PFSK-1 (cell line): ENCODE measurements around the gene RBBP8NL.

Experiments used
- FOXP2 ChIP-seq: optimal IDR thresholded peaks from 2 replicates; pipeline ENCODE3; 2011; ENCODE audit warnings: borderline replicate concordance, control low read depth, inconsistent platforms; ENCODE audit not compliant: insufficient read depth; ENCODE audit errors: extremely low read length, extremely low read depth
- POLR2AphosphoS5 ChIP-seq: IDR thresholded peaks from 2 replicates; pipeline ENCODE4 v1.6.1; 2012; ENCODE audit warnings: low read depth, mild to moderate bottlenecking, control low read depth, low read length, moderate library complexity
- SIN3A ChIP-seq: IDR thresholded peaks from 2 replicates; pipeline ENCODE4 v1.6.1; 2012; ENCODE audit warnings: mild to moderate bottlenecking, low read length, moderate library complexity, borderline replicate concordance; ENCODE audit not compliant: insufficient read depth
- TAF1 ChIP-seq: IDR thresholded peaks from 2 replicates; pipeline ENCODE4 v1.6.1; 2012; ENCODE audit warnings: low read length, control low read depth, borderline replicate concordance; ENCODE audit not compliant: insufficient read depth
- TF ChIP-seq, protein P1 (sequence below), 2 experiments: IDR thresholded peaks; 2 replicates each; pipeline versions ENCODE4 v1.6.1 to v1.8.0; 2011 to 2012; ENCODE audit warnings: low read depth in 2 of 2, low read length in 2 of 2, control low read depth in 1 of 2, inconsistent platforms in 1 of 2, mild to moderate bottlenecking in 1 of 2, moderate library complexity in 1 of 2; ENCODE audit not compliant: insufficient read depth in 1 of 2

RBBP8NL gene

DNA sequence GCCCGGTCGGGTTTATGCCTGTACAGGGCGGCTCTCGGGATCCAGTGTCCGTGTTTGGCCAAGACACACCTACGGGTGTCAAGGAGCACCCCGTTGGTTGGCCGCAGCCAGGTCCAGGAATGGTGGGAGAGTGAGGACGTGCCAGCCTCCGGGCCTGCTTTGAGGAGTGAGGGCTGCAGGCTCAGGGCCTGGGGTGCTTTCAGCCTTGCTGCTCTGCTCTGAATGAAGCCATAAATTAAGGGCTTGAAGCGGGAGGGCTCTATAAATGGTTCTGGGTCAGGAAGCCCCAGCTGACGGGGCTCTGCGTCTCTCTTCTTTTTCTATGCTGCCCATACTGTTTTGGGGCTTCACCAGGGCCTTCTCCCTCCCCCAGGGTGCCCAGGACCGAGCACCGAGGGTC lies 33.3 kb upstream of the RBBP8NL start:
- TF ChIP-seq POLR2AphosphoS5, result no peak
- TF ChIP-seq SIN3A, result no peak
- no peak for TF ChIP-seq TAF1
- TF ChIP-seq, protein P1, sequence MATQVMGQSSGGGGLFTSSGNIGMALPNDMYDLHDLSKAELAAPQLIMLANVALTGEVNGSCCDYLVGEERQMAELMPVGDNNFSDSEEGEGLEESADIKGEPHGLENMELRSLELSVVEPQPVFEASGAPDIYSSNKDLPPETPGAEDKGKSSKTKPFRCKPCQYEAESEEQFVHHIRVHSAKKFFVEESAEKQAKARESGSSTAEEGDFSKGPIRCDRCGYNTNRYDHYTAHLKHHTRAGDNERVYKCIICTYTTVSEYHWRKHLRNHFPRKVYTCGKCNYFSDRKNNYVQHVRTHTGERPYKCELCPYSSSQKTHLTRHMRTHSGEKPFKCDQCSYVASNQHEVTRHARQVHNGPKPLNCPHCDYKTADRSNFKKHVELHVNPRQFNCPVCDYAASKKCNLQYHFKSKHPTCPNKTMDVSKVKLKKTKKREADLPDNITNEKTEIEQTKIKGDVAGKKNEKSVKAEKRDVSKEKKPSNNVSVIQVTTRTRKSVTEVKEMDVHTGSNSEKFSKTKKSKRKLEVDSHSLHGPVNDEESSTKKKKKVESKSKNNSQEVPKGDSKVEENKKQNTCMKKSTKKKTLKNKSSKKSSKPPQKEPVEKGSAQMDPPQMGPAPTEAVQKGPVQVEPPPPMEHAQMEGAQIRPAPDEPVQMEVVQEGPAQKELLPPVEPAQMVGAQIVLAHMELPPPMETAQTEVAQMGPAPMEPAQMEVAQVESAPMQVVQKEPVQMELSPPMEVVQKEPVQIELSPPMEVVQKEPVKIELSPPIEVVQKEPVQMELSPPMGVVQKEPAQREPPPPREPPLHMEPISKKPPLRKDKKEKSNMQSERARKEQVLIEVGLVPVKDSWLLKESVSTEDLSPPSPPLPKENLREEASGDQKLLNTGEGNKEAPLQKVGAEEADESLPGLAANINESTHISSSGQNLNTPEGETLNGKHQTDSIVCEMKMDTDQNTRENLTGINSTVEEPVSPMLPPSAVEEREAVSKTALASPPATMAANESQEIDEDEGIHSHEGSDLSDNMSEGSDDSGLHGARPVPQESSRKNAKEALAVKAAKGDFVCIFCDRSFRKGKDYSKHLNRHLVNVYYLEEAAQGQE (IDR thresholded peaks at IDR 0.05; ENCODE audit: insufficient read depth in 1 of 2, low read depth in 2 of 2, low read length in 2 of 2), result no peak
- TF ChIP-seq FOXP2, result no peak

GRCh38 chr20:62459488-62459887 lies 32.1 kb upstream of the RBBP8NL start:
- TF ChIP-seq, protein P1 (IDR thresholded peaks at IDR 0.05; ENCODE audit: insufficient read depth in 1 of 2, low read depth in 2 of 2, low read length in 2 of 2), result no peak
- no peak for TF ChIP-seq POLR2AphosphoS5
- no peak for TF ChIP-seq TAF1
- no peak for TF ChIP-seq SIN3A
- no peak for TF ChIP-seq FOXP2

DNA sequence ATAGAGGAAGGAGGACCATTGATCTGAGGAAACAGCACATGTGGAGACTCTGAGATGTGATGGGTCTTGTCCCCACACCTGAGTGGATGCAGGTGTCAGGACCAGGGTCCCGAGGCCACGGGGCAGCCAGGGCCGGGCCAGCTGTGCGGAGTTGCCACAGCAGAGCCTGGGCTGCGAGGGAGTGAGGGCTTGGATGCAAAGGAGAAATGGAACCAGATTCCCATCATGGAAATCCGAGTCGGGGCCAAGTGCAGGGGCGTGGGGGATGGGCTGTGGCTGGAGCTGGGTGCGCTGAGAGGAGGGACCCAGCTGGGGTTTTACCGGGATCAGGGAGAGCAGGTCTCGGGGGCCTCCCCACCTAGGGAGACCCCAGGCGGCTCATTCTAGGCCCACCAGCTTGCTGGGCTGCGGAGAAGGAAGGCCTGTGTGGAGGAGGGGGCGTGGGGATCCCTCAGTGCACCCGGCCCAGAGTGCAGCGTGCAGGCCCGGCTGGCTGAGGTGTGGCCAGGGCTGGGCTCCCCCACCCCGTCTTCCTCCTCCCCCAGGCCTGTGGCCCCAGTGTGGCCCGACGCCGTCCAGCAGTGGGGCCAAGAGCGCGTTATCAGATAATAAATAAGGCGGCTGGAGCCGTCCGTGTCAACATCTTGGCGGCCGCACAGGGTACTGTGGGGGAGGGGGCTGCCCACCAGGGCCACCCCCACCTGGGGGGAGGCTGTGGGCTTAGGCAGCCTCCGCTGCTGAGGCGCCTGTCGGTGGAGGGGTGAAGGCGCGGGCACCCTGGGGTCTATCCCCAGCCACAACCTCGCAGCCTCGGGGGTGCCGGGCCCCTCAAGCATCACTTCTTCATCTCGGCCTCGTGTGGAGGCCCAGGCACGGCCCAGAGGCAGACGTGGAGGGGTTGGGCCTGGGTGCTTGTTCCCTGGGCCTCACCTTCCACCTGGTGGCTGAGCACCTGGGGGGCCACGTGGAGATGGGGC lies 31.2 kb upstream of the RBBP8NL start:
- TF ChIP-seq POLR2AphosphoS5 (no peak), FOXP2 (no peak), TAF1 (no peak)

DNA sequence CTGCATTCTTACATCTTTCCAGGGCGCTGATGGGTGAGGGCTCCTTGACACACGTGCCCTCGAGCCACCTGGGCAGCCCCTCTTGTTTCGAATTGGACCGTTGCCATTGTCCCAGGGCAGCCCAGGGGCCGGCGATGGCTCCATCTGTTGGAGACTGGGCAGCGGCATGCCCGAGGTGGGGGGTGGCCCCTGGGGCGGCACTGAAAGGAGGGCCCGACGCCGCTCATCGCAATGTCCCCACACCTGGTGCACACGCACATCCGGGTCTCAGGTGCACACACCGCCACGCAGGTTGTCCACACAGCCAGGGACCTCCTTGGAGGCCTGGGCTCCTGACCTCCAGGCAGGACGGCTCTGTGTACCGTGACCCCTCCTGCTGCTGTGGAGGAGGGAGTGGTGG lies 30.5 kb upstream of the RBBP8NL start:
- TF ChIP-seq SIN3A (no peak), TAF1 (no peak), POLR2AphosphoS5 (no peak), FOXP2 (no peak)
- TF ChIP-seq, protein P1 (IDR thresholded peaks at IDR 0.05; ENCODE audit: insufficient read depth in 1 of 2, low read depth in 2 of 2, low read length in 2 of 2), result no peak

GRCh38 chr20:62457098-62457497 lies 29.8 kb upstream of the RBBP8NL start:
- no peak for TF ChIP-seq FOXP2
- no peak for TF ChIP-seq SIN3A
- TF ChIP-seq TAF1, result no peak
- TF ChIP-seq, protein P1 (IDR thresholded peaks at IDR 0.05; ENCODE audit: insufficient read depth in 1 of 2, low read depth in 2 of 2, low read length in 2 of 2), result no peak
- no peak for TF ChIP-seq POLR2AphosphoS5
